IPS-18c (cell line): ENCODE results near the gene DUSP1.
A peak's percentile ranks its signal among the peaks of the same experiment; 100 is the strongest.
"Not testable (repeated sequence)": the region's sequence is repeated elsewhere in the genome, so short reads cannot be mapped to it uniquely, and the experiment has no call there.

Experiments
- H3K4me3 ChIP-seq: 2 replicates; pipeline ENCODE4 v1.7.0; 2013; ENCODE audit warnings: low read depth, mild to moderate bottlenecking, low read length, moderate library complexity; ENCODE audit not compliant: insufficient read depth
- H3K9me3 ChIP-seq: one replicate; pipeline ENCODE4 v1.6.1; 2013; ENCODE audit warnings: mild to moderate bottlenecking, low read length, moderate library complexity; ENCODE audit not compliant: control insufficient read depth, insufficient read depth

Gene DUSP1

GRCh38 chr5:172786736-172787462 is 15.9 kb upstream of the DUSP1 start:
- Histone ChIP-seq H3K4me3 (no peak overlapping the region), H3K9me3 (no peaks in the 10 kb centered on the region)

DNA sequence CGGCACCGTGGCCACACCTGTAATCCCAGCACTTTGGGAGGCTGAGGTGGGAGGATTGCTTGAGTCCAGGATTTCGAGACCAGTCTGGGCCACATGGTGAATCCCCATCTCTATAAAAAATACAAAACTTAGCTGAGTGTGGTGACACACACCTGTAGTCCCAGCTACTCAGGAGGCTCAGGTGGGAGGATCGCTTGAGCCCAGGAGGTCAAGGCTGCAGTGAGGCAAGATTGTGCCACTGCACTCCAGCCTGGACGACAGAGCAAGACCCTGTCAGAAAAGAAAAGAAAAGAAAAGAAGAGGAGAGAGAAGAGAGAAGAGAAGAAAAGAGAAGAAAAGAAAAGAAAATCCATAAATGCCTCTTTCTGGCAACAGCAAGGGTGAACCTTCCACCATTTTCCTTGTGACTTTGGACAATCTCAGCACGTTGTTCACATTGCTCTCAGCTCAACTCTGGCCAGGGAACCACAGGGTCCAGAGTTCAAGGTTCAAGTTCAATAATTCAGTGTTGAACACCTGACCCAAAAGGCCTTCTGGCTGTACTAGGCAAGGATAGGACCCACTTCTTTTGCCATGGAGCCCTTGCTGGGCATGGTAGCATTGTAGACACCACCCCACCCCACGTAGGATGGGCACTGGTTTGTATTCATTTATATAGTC is 14.6 kb upstream of the DUSP1 start:
- H3K9me3 ChIP-seq, result no peaks in the 10 kb centered on the region
- no peak overlapping the region for H3K4me3 ChIP-seq

GRCh38 chr5:172784162-172784561 is 13.2 kb upstream of the DUSP1 start:
- H3K9me3 ChIP-seq, H3K4me3 ChIP-seq: not testable (repeated sequence)

DNA sequence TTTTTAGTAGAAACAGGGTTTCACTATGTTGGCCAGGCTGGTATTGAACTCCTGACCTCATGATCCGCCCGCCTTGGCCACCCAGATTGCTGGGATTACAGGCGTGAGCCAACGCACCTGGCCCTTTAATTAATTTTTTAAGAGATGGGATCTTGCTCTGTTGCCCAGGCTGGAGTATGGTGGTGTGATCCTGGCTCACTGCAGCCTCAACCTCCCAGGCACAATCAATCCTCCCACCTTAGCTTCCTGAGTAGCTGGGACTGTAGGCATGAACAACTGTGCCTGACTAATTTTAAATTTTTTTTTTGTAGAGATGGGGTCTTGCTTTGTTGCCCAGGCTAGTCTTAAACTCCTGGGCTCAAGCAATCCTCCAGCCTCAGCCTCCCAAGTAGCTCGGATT is 12.3 kb upstream of the DUSP1 start:
- H3K9me3 ChIP-seq, H3K4me3 ChIP-seq: not testable (repeated sequence)

DNA sequence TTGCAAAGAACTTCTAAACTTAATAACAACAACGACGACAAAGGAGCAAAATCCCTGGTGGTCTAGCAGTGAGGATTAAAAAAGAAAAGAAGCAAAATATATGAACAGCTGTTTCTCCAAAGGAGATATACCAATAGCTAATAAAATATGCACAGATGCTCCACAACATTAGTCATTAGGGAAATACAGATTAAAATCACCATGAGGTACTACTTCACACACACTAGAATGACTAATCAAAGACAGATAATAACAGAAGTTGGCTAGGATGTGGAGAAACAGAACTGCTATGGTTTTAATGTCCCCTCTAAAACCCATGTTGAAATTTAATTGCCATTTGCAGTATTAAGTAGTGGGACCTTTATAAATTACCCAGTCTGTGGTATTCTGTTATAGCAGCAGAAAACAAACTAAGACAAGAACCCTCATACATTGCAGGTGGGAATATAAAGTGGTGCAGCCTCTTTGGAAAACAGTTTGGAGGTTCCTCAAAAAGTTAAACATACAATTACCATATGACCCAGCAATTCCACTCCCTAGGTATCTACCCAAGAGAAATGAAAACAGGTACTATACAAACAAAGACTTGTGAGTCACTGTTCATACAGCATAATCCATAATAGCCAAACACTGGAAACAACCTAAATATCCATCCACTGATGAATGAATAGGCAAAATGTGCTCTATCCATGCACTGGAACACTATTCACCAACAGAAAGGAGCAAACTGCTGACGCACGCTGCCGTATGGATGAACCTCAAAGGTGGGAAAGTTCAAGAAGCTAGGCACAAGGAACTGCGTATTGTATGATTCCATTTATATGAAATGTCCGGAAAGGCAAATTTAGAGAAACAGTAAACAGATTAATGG is 11.4 kb upstream of the DUSP1 start:
- H3K4me3 ChIP-seq, result no peak overlapping the region
- no peaks in the 10 kb centered on the region for H3K9me3 ChIP-seq

GRCh38 chr5:172779691-172780341 is 8.8 kb upstream of the DUSP1 start:
- Histone ChIP-seq H3K4me3 (no peak overlapping the region), H3K9me3 (no peaks in the 10 kb centered on the region)

DNA sequence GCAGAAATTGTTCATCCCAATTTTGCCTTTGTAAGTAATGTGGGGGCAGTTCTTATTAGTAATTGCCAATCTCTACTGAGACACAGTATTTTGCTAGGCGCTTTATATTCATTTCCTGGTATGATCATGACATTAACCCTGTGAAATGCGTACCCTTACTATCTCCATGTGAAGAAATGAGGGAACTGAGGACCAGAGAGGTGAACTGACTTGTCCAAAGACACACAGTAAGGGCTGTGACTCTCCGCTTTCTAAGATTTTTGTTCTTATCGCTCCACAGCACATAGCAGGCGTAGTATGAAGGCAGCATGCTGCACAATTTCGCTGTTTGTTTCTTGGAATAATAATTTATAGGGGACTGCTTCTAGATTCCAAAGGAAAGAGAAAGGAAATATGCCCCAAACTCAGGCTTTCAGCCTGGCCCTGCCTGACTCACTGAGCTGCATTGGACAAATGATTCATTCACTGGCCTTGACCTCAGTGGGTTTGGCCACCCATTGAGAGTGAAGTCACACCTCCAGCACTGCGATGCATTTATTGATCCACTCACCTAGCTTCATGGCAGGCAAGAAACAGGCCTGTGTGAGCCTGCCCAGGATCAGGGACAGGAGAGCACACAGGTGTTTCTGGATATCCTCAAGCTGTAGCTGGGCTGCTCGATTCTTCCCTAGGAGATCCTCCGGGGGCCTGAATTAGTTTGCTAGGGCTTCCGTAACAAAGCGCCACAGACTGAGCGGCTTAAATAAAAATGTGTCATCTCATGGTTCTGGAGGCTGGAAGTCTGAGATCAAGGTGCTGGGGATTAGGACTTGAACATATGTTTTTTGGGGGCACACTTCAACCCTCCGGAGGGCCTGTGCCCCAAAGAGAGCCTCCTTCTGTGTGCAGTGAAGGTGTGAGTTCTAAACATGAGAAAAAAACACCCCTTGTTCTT is 7.2 kb upstream of the DUSP1 start:
- Histone ChIP-seq H3K9me3 (no peaks in the 10 kb centered on the region), H3K4me3 (no peak overlapping the region)

DNA sequence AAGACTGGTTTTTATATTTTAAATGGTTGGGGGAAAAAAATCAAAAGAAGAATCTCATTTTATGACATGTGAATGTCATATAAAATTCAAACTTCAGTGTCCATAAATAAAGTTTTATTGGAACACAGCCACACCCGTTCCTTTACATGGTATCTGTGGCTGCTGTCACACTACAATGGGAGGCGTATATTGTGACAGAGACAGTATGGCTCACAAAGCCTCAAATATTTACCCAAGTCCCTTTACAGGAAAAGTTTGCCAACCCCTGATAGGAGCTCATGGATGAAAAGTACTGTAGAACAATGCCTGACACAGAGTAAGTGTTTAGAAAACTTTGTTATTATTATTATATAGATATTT is 5.2 kb upstream of the DUSP1 start:
- H3K4me3 ChIP-seq, result no peak overlapping the region

DNA sequence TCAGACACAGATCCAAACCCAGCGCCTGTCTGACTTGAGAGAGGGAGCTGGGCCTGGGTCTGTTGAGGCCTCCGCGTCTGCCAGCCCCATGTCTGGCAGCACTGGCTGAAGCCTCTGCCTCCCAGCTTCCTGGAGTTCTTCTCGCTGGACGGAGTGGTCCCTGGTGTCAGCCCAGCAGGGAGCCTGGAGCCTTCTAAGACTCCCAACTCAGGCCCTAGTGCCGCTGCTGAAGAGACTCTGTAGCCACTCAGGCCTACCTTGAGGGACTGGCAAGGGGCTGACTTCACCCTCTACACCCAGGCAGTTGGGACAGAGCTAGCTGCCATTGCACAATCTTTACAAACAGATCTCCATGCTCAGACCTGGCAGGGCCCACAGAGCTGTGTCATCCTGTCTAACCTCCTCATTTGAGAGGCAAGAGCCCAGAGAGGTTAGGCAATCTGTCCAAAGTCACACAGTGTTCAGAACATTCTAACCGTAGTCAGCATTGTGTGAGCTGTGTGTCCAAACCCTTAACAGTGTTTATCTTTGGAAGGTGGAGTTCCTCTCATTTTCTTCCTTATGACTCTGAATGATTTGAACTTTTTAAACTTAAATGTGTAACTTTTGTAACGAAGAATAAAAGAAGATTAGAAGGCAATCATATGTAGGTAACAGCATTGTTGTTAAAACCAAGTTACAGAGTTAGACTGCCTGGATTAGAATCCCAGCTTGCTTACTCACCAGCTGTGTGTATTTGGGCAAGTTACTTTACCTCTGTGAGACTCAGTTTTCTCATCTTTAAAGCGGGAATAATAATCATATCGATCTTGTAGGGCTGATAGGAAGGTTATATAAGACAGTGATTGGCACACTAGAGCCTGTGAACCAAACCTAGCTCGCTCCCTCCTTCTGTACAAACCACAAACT is 4.6 kb upstream of the DUSP1 start:
- H3K4me3 ChIP-seq, result no peak overlapping the region
- H3K9me3 ChIP-seq, result no peaks in the 10 kb centered on the region

More for the DNA sequence above, 5.2 kb upstream of the DUSP1 start:
- H3K9me3 ChIP-seq, result no peaks in the 10 kb centered on the region

GRCh38 chr5:172774561-172775315 is 3.7 kb upstream of the DUSP1 start:
- Histone ChIP-seq H3K9me3 (peaks cover 2% of the 10 kb centered on the region), H3K4me3 (no peak overlapping the region)

DNA sequence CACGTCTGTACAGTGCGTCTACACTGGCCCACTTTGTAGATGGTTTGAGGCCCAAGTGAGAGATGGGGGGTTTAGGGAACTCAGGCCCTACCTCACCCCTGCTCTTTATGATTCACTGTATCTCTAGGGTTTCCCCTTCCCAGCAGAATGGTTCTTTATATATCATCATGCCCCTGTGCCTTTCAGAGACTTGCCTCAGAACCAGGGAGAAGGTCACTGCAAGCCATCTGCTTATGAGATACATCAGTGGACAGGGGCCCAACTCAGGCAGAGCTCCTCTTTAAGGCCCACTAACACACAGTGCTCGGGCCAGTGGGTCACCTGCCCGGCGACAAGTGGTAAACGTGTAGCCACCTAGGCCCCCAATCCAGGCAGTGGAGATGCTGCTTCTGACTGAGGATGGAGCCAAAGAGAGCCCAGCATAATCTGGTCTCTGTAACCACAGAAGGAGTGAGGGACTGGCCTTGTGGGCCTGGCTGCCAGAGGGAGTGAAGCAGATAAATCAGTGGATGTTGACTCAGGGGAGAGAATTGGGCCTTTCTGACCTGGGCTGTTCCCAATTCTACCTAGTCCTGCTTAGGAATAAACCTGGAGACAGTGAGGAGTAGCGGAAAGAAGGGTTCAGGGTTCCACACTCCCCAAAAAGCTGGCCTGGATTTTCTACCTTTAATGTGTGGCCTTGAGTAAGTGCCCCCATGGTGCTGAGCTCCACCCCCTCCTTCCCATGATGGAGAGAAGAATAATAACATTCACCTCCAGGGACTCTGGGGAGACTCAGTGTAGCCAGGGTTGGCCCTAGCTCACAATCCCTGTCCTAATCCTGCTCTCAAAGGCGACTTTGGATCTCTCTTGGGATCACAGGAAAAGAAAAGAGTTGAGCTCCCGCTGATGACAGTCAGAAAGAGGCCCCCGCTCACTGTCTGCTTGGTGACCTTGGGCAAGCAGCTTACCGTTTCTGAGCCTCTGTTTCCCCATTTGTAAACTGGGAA is 2.8 kb upstream of the DUSP1 start:
- H3K9me3 ChIP-seq, result peaks cover 2% of the 10 kb centered on the region
- no peak overlapping the region for H3K4me3 ChIP-seq

DNA sequence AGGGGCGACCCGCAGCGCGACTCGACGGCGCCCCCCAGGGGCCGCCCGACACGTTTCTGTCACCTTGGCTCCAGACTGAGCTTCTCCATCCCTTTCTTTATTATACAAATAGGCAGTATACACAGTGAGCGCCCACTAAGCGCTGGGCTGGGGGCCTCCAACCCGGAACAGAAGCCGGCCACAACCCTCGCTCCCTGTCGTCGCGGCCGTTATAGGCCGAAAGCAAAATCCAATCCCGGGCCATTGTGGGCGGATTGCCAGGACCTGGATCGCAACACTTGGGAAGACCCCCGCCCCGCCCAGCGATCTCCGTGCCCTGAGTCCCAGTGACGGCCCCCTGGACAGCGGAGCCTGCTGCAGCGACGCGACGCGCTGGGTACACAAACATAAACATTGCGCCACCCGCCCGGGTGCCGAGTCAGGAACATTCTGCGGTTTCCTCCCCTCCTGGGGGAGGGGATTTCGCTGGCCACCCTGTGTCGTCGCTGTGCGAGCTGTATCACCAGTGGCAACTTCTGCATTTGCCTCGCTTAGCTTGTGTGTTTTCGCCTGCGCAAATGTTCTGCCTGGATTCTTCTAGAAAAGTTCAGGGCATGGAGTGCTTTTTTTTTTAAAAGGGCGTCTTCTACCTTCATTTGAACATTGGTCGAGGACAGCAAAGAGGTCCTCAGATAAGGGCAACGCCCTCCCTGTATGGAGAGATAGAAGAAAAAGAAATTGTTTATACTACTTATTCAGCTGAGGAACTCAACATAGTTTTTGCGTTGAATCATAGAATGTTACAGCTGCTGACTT is 1.3 kb upstream of the DUSP1 start:
- Histone ChIP-seq H3K9me3 (peaks cover 2% of the 10 kb centered on the region), H3K4me3 (peak overlapping the region; percentile 71)

- Histone ChIP-seq H3K4me3 (peak overlapping the region; percentile 71), H3K9me3 (peaks cover 2% of the 10 kb centered on the region)
Measured at GRCh38 chr5:172771439-172772111, 580 bp upstream of the DUSP1 start.
